Caco-2 (cell line): ENCODE measurements around the gene IPO11. TPM values are rescaled to one million over a fixed set of nuclear protein-coding genes. Genes with fewer than 3 reads are reported as not detected.

Source experiments
- BruUV-seq: library from RNA; stranded (reverse); fragments of 400-500 nt; replicated peaks from 2 replicates; lab custom pipeline; 2021; lab: Mats Ljungman, UMichigan
- CTCF ChIA-PET: fragments of 300-600 bp; sonication (Branson Sonifier 250); formaldehyde crosslinking; loops from one replicate; lab custom pipeline; 2022; ENCODE audit warnings: antibody characterized with exemption; lab: Charles Lee
- POLR2A ChIA-PET: fragments of 300-600 bp; sonication (Branson Sonifier 250); formaldehyde crosslinking; loops from one replicate; lab custom pipeline; 2022; ENCODE audit warnings: antibody characterized with exemption; lab: Charles Lee
- DNase-seq, 2 experiments: peaks; one replicate each; pipeline versions ENCODE4 v3.0.0 to v3.0.0-alpha.2; 2020 to 2022
- H3K27me3 ChIP-seq: replicated peaks from 2 replicates; pipeline ENCODE4 v1.6.0; 2011; ENCODE audit warnings: low read length; ENCODE audit not compliant: control insufficient read depth, insufficient read depth
- H3K36me3 ChIP-seq: 2 replicates; pipeline ENCODE4 v1.5.1; 2011; ENCODE audit warnings: low read length; ENCODE audit not compliant: control insufficient read depth, insufficient read depth
- H3K4me1 ChIP-seq: fragments of 250-450 bp; sonication (Bioruptor Pico); 2 replicates; pipeline ENCODE4 v1.5.1; 2020; ENCODE audit warnings: mild to moderate bottlenecking
- H3K4me3 ChIP-seq: 2 replicates; pipeline ENCODE4 v1.5.1; 2011; ENCODE audit warnings: low read depth, mild to moderate bottlenecking, control low read depth, low read length
- H3K9me3 ChIP-seq: fragments of 250-450 bp; sonication (Bioruptor Pico); 2 replicates; pipeline ENCODE4 v1.5.1; 2020; ENCODE audit warnings: mild to moderate bottlenecking, moderate library complexity
- H3K27ac Mint-ChIP-seq: one replicate; pipeline ENCODE4 v1.8.0; 2022; ENCODE audit warnings: mixed read lengths; ENCODE audit not compliant: unreplicated experiment
- H3K27me3 Mint-ChIP-seq: one replicate; pipeline ENCODE4 v1.8.0; 2022; ENCODE audit warnings: mixed read lengths; ENCODE audit not compliant: insufficient read depth, unreplicated experiment
- H3K36me3 Mint-ChIP-seq: one replicate; pipeline ENCODE4 v1.8.0; 2022; ENCODE audit warnings: mild to moderate bottlenecking, mixed read lengths; ENCODE audit not compliant: insufficient read depth, unreplicated experiment
- H3K4me1 Mint-ChIP-seq: one replicate; pipeline ENCODE4 v1.8.0; 2022; ENCODE audit warnings: low read depth, mixed read lengths; ENCODE audit not compliant: unreplicated experiment
- H3K4me3 Mint-ChIP-seq: one replicate; pipeline ENCODE4 v1.8.0; 2022; ENCODE audit warnings: mild to moderate bottlenecking, moderate library complexity, mixed read lengths; ENCODE audit not compliant: unreplicated experiment
- H3K9me3 Mint-ChIP-seq: one replicate; pipeline ENCODE4 v1.8.0; 2022; ENCODE audit warnings: mixed read lengths; ENCODE audit not compliant: unreplicated experiment
- CTCF ChIP-seq, 2 experiments: fragments of 200-600 bp in 1 of 2; IDR thresholded peaks; 1 replicate in 1 of 2; 2 replicates in 1 of 2; pipeline versions ENCODE4 v1.5.1 to v1.8.0; 2011 to 2022; ENCODE audit warnings: antibody characterized with exemption in 1 of 2, control low read depth in 1 of 2, inconsistent platforms in 1 of 2, low read depth in 1 of 2, low read length in 1 of 2, mild to moderate bottlenecking in 1 of 2, moderate library complexity in 1 of 2; ENCODE audit not compliant: insufficient read depth in 1 of 2, severe bottlenecking in 1 of 2, unreplicated experiment in 1 of 2
- intact Hi-C: fragments of 100-400 bp; cut with micrococcal nuclease; formaldehyde crosslinking; loops from one replicate; pipeline ENCODE4 v1.10.0; 2022; ENCODE audit not compliant: unreplicated experiment
- total RNA-seq: library from RNA; stranded (reverse); gene quantifications from 2 replicates; pipeline ENCODE4 v1.2.3, GENCODE V29; 2022

The IPO11 gene
- total RNA-seq, 1 experiment from 2014 or later = 54.1 TPM

- no peaks in the 10 kb centered on the region for H3K36me3 ChIP-seq
- H3K4me3 ChIP-seq = no peak overlapping the region
- ChIA-PET POLR2A (no interaction called here), CTCF (no interaction called here)
- intact Hi-C loops = no loop called here
- H3K36me3 Mint-ChIP-seq = peaks cover 50% of the 10 kb centered on the region
- no peaks in the 10 kb centered on the region for H3K27me3 Mint-ChIP-seq
- no peak overlapping the region for H3K27ac Mint-ChIP-seq
- no peak for TF ChIP-seq CTCF (IDR thresholded peaks at IDR 0.05; ENCODE audit: insufficient read depth in 1 of 2, low read depth in 1 of 2, low read length in 1 of 2, severe bottlenecking in 1 of 2, unreplicated experiment in 1 of 2)
- no peak overlapping the region for H3K4me3 Mint-ChIP-seq
- H3K27me3 ChIP-seq = no peaks in the 10 kb centered on the region
- no peak for DNase-seq
- no peaks in the 10 kb centered on the region for H3K9me3 ChIP-seq
- H3K4me1 ChIP-seq = peaks cover 12% of the 10 kb centered on the region
- peaks cover 10% of the 10 kb centered on the region for H3K4me1 Mint-ChIP-seq
- BruUV-seq = no TSS peak
- H3K9me3 Mint-ChIP-seq = peaks cover 30% of the 10 kb centered on the region
Observed at GRCh38 chr5:62542720-62543119, 130.2 kb downstream of the IPO11 start.

- intact Hi-C loops = no loop called here
- H3K4me1 ChIP-seq = no peaks in the 10 kb centered on the region
- peaks cover 35% of the 10 kb centered on the region for H3K36me3 Mint-ChIP-seq
- no peaks in the 10 kb centered on the region for H3K27me3 Mint-ChIP-seq
- no peak for DNase-seq
- H3K9me3 Mint-ChIP-seq = peaks cover 17% of the 10 kb centered on the region
- H3K36me3 ChIP-seq = no peaks in the 10 kb centered on the region
- no peak overlapping the region for H3K4me3 Mint-ChIP-seq
- TF ChIP-seq CTCF (IDR thresholded peaks at IDR 0.05; ENCODE audit: insufficient read depth in 1 of 2, low read depth in 1 of 2, low read length in 1 of 2, severe bottlenecking in 1 of 2, unreplicated experiment in 1 of 2) = no peak
- no TSS peak for BruUV-seq
- H3K4me3 ChIP-seq = no peak overlapping the region
- H3K27ac Mint-ChIP-seq = no peak overlapping the region
- no peaks in the 10 kb centered on the region for H3K9me3 ChIP-seq
- H3K27me3 ChIP-seq = no peaks in the 10 kb centered on the region
- H3K4me1 Mint-ChIP-seq = no peaks in the 10 kb centered on the region
- POLR2A ChIA-PET = no interaction called here
- CTCF ChIA-PET = no interaction called here
Observed at GRCh38 chr5:62547945-62548630, 135.5 kb downstream of the IPO11 start.

- Histone ChIP-seq H3K4me1 (no peaks in the 10 kb centered on the region), H3K27me3 (no peaks in the 10 kb centered on the region), H3K36me3 (no peaks in the 10 kb centered on the region), H3K4me3 (no peak overlapping the region), H3K9me3 (no peaks in the 10 kb centered on the region)
- no peaks in the 10 kb centered on the region for H3K27me3 Mint-ChIP-seq
- intact Hi-C loops = no loop called here
- no peaks in the 10 kb centered on the region for H3K9me3 Mint-ChIP-seq
- no peak for DNase-seq
- H3K36me3 Mint-ChIP-seq = peaks cover 31% of the 10 kb centered on the region
- no TSS peak for BruUV-seq
- CTCF ChIA-PET = no interaction called here
- POLR2A ChIA-PET = no interaction called here
- H3K4me1 Mint-ChIP-seq = no peaks in the 10 kb centered on the region
- no peak overlapping the region for H3K27ac Mint-ChIP-seq
- no peak for TF ChIP-seq CTCF (IDR thresholded peaks at IDR 0.05; ENCODE audit: insufficient read depth in 1 of 2, low read depth in 1 of 2, low read length in 1 of 2, severe bottlenecking in 1 of 2, unreplicated experiment in 1 of 2)
- H3K4me3 Mint-ChIP-seq = no peak overlapping the region
Observed at GRCh38 chr5:62550103-62550502, 137.5 kb downstream of the IPO11 start.
